Psoas muscle (tissue), 8 donors: ENCODE results near the gene KRT86. TPM values are rescaled to one million over a fixed set of nuclear protein-coding genes. Genes with fewer than 3 reads are reported as not detected.
"Not testable (repeated sequence)": the region's sequence is repeated elsewhere in the genome, so short reads cannot be mapped to it uniquely, and the experiment has no call there.

ENCODE experiments used
- ATAC-seq, 4 donors: fragments of 200-7000 bp; cut with Tn5 transposase; one replicate each; pipeline ENCODE4 v1.9.1; 2020; ENCODE audit warnings: moderate library complexity in 3 of 4, mild to moderate bottlenecking in 2 of 4
- DNase-seq, 2 donors: peaks; one replicate each; pipeline ENCODE4 v3.0.0-alpha.2; 2020
- H3K27ac ChIP-seq: fragments of 200-600 bp; one replicate; pipeline ENCODE4 v1.8.0; 2022
- H3K27me3 ChIP-seq, 3 donors: fragments of 200-600 bp in 1 of 3; one replicate each; pipeline versions ENCODE4 v1.6.1 to v1.8.0; 2013 to 2022; ENCODE audit warnings: low read length in 2 of 3, mild to moderate bottlenecking in 2 of 3, moderate library complexity in 1 of 3; ENCODE audit not compliant: insufficient read depth in 3 of 3
- H3K36me3 ChIP-seq, 2 donors: fragments of 200-600 bp in 1 of 2; one replicate each; pipeline versions ENCODE4 v1.6.1 to v1.8.0; 2013 to 2022; ENCODE audit warnings: low read depth in 1 of 2, mild to moderate bottlenecking in 1 of 2, moderate library complexity in 1 of 2; ENCODE audit not compliant: insufficient read depth in 1 of 2
- H3K4me1 ChIP-seq: fragments of 200-600 bp; one replicate; pipeline ENCODE4 v1.8.0; 2022
- H3K4me3 ChIP-seq: fragments of 200-600 bp; one replicate; pipeline ENCODE4 v1.8.0; 2022; ENCODE audit warnings: mild to moderate bottlenecking
- H3K9me3 ChIP-seq: fragments of 200-600 bp; one replicate; pipeline ENCODE4 v1.8.0; 2022
- CTCF ChIP-seq: fragments of 200-600 bp; IDR thresholded peaks from one replicate; pipeline ENCODE4 v1.8.0; 2022; ENCODE audit warnings: antibody characterized with exemption
- WGBS, 3 donors: extraction: QIAGEN DNeasy Blood & Tissue Kit; methylation state at CpG; one replicate each; pipeline versions ENCODE4 v1.1.6 to v1.1.7; 2013; 5-methylcytosine and 5-hydroxymethylcytosine counted together
- intact Hi-C, 2 donors: fragments of 100-400 bp; cut with DNase I; formaldehyde crosslinking; loops; one replicate each; pipeline versions ENCODE4 v1.11.0 to v1.14.2; 2022
- polyA plus RNA-seq, 3 donors: library from polyadenylated mRNA; stranded (reverse); fragments of 200-250 nt; gene quantifications; one replicate each; pipeline ENCODE4 v1.2.3, GENCODE V29; 2013
- total RNA-seq, 4 donors: library from RNA; stranded (reverse); fragmentation: NEBNext Ultra II Directional in 2 of 4; extraction: Animal tissue kit (Norgen Biotek cat#: 25700) in 2 of 4; gene quantifications; one replicate each; pipeline versions ENCODE4 v1.2.1 to v1.2.4, GENCODE V29; 2021 to 2023
- donor health status: healthy with polysubstance abuse.
- donor health status: DM: no; HTN: no; CAD: no; lungs with moderate emphysema.
- donor health status: Bipolar disorder and iron deficiency.
- donor health status: healthy.
- donor health status: DM: yes; HTN: yes; CAD: no.
- donor health status: DM: no; HTN: no; CAD: no.
- donor health status: DM: no; HTN: no; CAD: no.
- donor health status: DM: yes; HTN: yes; CAD: no.

KRT86 gene
- total and polyA plus RNA-seq, 7 donors: 0.01 to 0.77 (median 0.05) TPM; not detected in 4

- TF ChIP-seq CTCF: no peak
- H3K4me1 ChIP-seq: no peaks in the 10 kb centered on the region
- H3K4me3 ChIP-seq: no peak overlapping the region
- 88 to 89% (median 89%) methylated on average over 24 of the region's 24 CpGs for WGBS, 3 donors
- H3K36me3 ChIP-seq: no peaks in the 10 kb centered on the region
- no peak for ATAC-seq
- H3K9me3 ChIP-seq: no peaks in the 10 kb centered on the region
- H3K27me3 ChIP-seq: no peaks in the 10 kb centered on the region
- intact Hi-C loops: no loop called here
- DNase-seq: no peak
- H3K27ac ChIP-seq: no peak overlapping the region
These were observed 11.5 kb downstream of the KRT86 start for GRCh38 chr12:52285851-52286530.

GRCh38 chr12:52286857-52287785, 12.7 kb downstream of the KRT86 start:
- DNase-seq, H3K27me3 ChIP-seq, H3K36me3 ChIP-seq, H3K4me1 ChIP-seq, ATAC-seq, H3K9me3 ChIP-seq, H3K27ac ChIP-seq, intact Hi-C loops, H3K4me3 ChIP-seq: not testable (repeated sequence)
- WGBS, 3 donors: 88 to 91% (median 89%) methylated on average over 15 to 21 of the region's 21 CpGs

- H3K9me3 ChIP-seq, DNase-seq, H3K4me3 ChIP-seq, H3K4me1 ChIP-seq, H3K36me3 ChIP-seq, H3K27me3 ChIP-seq, ATAC-seq, H3K27ac ChIP-seq, intact Hi-C loops: not testable (repeated sequence)
- 88 to 92% (median 89%) methylated on average over 17 of the region's 17 CpGs for WGBS, 3 donors
These were observed 13.7 kb downstream of the KRT86 start for GRCh38 chr12:52287816-52288805.

GRCh38 chr12:52290483-52291134, 16.2 kb downstream of the KRT86 start:
- no CpG with 5 or more reads among the region's 5 CpGs for WGBS, 3 donors
- DNase-seq, H3K4me1 ChIP-seq, H3K9me3 ChIP-seq, H3K36me3 ChIP-seq, H3K4me3 ChIP-seq, H3K27ac ChIP-seq, H3K27me3 ChIP-seq, intact Hi-C loops: not testable (repeated sequence)
- peak in 1 of 4 donors; percentile 42 for ATAC-seq

GRCh38 chr12:52291267-52291935, 17.0 kb downstream of the KRT86 start, which contains the start of gene KRT81:
TSS of gene KRT81 (minus strand) at chr12:52291534. CDS start at chr12:52291465, 69 bp downstream.
- no peaks in the 10 kb centered on the region for H3K4me1 ChIP-seq
- 58 to 65% (median 60%) methylated on average over 20 to 24 of the region's 32 CpGs for WGBS, 3 donors
- no peak for TF ChIP-seq CTCF
- ATAC-seq (no peak), DNase-seq (no peak)
- intact Hi-C loops: no loop called here
- no peak within 1 kb of the TSS for H3K4me3 ChIP-seq
- H3K27ac ChIP-seq: no peak within 1 kb of the TSS
- H3K9me3 ChIP-seq: no peaks in the 10 kb centered on the region
- peaks cover 0 to 5% (median 5%) of the 10 kb centered on the region in 3 donors for H3K27me3 ChIP-seq
- H3K36me3 ChIP-seq: no peaks in the 10 kb centered on the region
